GM12864 (cell line): ENCODE results near the gene TMEM258.

Experiments used
- DNase-seq: peaks from one replicate; pipeline ENCODE4 v3.0.0-alpha.2; 2011; ENCODE audit warnings: low read depth
- H3K4me3 ChIP-seq: 2 replicates; pipeline ENCODE4 v1.5.1; 2011; ENCODE audit warnings: mild to moderate bottlenecking, low read depth, low read length, control low read depth
- TF ChIP-seq, protein P1 (sequence below): IDR thresholded peaks from 2 replicates; pipeline ENCODE4 v1.5.1; 2011; ENCODE audit warnings: low read depth, mild to moderate bottlenecking, moderate library complexity, low read length, control low read depth, inconsistent platforms; ENCODE audit errors: missing control alignments

The TMEM258 gene

GRCh38 chr11:61830237-61831105, 38.1 kb upstream of the TMEM258 start:
- no peak for DNase-seq
- H3K4me3 ChIP-seq = peak overlapping the region; percentile 71
- TF ChIP-seq, protein P1, sequence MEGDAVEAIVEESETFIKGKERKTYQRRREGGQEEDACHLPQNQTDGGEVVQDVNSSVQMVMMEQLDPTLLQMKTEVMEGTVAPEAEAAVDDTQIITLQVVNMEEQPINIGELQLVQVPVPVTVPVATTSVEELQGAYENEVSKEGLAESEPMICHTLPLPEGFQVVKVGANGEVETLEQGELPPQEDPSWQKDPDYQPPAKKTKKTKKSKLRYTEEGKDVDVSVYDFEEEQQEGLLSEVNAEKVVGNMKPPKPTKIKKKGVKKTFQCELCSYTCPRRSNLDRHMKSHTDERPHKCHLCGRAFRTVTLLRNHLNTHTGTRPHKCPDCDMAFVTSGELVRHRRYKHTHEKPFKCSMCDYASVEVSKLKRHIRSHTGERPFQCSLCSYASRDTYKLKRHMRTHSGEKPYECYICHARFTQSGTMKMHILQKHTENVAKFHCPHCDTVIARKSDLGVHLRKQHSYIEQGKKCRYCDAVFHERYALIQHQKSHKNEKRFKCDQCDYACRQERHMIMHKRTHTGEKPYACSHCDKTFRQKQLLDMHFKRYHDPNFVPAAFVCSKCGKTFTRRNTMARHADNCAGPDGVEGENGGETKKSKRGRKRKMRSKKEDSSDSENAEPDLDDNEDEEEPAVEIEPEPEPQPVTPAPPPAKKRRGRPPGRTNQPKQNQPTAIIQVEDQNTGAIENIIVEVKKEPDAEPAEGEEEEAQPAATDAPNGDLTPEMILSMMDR = no peak

- peak overlapping the region; percentile 71 for H3K4me3 ChIP-seq
- TF ChIP-seq, protein P1 = no peak
These were observed 37.4 kb upstream of the TMEM258 start for GRCh38 chr11:61829806-61830205.

GRCh38 chr11:61828629-61829407, 36.4 kb upstream of the TMEM258 start:
- DNase-seq = no peak
- TF ChIP-seq, protein P1 = peak; percentile 58
- peak overlapping the region; percentile 71 for H3K4me3 ChIP-seq

More at GRCh38 chr11:61829806-61830205, 37.4 kb upstream of the TMEM258 start:
- no peak for DNase-seq

GRCh38 chr11:61828379-61828628, 35.9 kb upstream of the TMEM258 start:
- peak overlapping the region; percentile 71 for H3K4me3 ChIP-seq
- TF ChIP-seq, protein P1 = no peak
- no peak for DNase-seq

DNA sequence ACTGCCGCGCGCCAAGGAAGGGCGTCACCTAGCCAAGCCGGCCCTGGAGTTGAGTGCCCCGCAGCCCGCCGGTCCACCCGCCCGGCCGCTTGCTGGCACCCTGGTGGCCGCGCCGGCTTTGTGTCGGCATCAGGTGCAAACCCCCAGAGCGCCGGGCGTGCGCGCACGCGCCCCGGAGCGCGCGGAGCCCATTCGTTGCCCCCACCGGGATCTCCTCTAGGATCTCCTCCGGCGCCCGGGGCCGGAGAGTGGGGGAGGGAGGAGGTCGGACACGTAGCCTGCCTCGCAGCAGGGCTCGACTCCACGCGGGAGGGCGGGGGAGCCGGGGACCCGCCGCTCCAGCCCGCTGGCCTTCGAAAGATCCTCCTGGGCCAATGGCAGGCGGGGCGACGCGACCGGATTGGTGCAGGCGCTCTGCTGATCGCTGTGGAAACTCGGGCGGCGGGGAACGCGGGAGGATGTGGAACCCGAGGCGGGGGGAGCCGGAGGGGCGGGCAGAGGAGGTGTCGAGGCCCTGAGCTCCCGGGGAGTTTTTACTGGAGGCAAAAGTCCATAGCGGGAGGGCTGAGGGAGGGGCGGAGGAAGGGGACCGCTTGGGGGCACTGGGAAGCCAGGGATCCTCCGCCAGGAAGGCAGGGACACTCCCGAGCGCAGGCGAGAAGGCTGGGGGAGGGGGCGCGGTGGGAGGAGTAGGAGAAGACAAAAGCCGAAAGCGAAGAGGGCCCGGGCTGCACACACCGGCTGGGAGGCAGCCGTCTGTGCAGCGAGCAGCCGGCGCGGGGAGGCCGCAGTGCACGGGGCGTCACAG, 35.4 kb upstream of the TMEM258 start, which contains the start of gene FADS2:
TSS of gene FADS2 (plus strand) at position 730 of the 808 bp plus-strand sequence. CDS start 91 bp downstream, outside the sequence.
- H3K4me3 ChIP-seq = peak within 1 kb of the TSS; percentile 71
- peak; percentile 77 for DNase-seq
- TF ChIP-seq, protein P1 = no peak

GRCh38 chr11:61826930-61827570, 34.7 kb upstream of the TMEM258 start:
- no peak for DNase-seq
- TF ChIP-seq, protein P1 = no peak
- peak overlapping the region; percentile 71 for H3K4me3 ChIP-seq
